NCI-H2081 (cell line): Measurements from ENCODE around the gene HSD11B2.

Experiments used
- DNase-seq, 2 experiments: peaks; one replicate each; lab custom pipeline; 2025; lab: John Stamatoyannopoulos, UW

HSD11B2 gene

DNA sequence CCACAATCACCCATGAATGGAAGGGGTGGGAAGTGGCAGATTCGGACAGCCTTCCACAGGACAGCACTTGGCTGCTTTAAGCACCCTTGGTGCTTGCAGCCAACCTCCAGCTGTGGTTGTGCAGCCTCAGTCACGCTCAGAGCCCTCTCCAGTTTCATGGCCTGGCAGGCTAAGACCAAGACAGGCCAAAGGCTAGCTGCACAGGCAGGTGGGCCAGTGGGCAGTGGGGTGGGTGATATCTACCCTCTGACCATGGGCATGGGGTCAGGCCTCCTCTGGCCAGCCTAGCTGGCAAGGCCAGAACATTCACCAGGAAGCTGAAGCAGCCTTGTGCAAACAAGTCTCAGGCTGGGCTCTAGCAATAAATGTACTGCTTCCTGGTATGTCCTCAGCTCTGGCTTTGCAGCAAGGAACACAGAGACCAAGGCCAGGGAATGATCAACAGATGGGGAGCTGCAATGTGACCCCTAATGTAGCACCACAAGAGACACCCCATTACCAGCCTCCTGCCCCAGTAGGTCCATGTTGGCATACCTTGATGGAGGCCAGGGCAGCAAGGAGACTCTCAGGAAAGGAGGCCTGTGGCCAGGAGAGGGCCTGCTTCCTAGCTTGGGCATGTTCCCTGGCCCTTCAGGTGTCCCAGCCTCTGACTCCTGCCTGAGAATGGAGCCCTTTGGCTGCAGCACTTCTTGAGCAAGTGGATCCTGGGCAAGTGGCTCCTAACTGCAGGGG lies 20.9 kb downstream of the HSD11B2 start:
- DNase-seq: no peak

DNA sequence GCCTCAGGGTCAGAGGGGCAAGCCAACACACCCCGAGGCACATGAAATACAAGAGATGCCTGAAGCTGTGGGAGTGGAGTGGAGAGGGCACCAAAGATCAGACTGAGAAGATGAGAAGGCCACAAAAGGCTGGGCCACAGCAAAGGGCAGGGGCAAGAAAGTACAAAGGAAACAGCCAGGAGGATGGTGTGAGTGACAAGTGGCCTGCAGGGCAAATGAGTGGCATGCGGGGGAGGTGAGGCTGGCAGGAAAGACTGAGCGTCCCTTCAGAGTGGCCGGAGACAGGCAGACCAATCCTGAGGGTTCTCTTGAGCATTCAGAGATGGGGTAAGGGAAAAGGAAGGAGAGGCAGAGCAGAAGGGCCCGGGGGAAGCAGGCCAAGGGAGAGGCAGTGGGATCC lies 23.2 kb downstream of the HSD11B2 start:
- DNase-seq: no peak

DNA sequence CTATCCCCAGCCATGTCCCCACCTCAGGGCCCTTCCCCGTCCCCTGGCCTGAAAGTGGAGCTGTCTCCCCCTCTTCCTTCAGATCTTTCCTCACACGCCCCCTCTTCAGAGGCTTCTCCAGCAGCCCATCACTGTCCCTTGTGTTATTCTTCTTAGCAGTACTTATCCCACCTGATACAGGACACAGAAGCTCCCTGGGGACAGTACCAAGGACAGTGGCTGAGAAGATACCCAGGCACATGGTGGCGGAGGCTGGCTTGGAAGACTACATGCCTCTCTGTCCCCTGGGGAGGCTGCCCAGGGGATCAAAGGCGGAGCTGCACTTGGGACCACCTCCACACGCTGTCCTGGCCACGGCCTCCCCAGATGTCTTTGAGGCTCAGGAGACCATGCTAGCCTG lies 23.9 kb downstream of the HSD11B2 start:
- no peak for DNase-seq

DNA sequence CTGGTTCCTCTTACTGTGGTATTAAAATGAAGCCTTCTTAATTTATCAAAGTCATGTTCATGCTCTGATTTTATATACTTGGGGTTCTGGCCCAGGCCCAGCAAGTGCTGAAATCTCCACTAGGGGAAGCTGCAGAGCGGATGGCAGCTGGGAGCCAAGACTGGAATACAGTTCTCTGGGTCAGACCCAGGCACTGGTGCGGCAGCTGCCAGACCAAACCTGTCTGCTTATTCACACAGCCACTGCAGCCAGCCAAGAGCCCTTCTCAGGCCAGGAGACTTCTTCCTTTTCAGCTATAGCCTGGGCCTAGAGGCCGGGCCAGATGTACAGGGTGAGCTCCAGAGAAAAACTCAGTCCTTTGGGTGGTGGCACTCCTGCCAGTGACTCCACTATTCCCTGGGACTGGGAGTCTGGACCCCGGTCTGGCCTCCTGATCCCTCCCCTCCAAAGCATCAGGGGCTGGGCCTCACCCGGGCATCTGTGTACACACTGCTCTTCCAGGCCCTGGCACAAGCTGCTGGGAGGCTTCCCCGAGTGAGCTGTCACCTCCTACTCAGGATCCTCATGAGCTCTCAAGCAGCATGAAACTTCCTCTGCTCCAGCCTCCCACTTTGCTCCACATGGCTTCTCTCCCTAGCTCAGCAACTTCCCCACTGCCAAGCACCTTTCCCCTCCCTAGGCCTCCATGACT lies 25.6 kb downstream of the HSD11B2 start:
- DNase-seq: no peak

DNA sequence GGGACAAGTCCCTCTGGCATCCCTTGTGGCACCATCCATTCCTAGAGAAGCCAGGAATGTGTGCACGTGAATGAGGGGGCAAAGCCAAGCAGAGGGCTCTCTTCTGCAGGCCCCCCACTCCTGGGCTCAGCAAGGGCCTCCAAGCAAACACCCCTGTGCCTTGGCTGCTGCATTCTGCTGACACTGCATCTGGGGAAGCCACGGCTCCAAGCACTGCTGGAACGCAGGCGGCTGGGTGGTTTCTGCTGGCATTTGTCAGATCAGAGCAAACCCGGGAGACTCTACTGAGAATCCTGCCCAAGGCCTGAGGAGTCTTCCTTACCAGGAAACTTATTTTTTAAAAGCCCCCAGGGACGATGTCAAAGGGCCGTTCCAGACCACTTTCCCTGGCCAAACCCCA lies 26.7 kb downstream of the HSD11B2 start:
- no peak for DNase-seq

DNA sequence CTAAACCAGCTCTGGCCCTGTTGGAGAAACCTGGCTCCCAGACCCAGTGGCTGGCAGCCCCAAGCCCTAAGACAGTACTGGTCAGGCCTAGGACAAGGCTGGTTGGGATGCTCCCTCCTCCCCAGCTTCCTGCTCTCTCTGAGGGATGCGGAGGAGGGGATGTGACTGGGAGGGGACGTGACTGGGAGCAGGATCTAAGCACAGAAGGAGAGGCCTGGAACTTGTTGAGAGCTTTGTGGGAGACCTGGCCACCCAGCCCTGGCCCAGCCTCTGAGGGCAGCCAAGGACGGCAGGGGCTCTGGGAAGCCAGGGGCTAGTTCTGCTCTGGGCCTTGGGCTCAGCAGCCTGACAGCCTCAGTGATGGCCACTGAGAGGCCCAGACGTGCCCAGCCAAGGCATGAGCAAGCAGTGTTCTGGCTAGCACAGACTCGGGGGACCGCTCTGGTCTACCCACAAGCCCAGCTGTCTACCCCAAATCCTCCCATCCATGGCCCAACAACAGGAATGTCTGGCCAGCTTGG lies 27.3 kb downstream of the HSD11B2 start:
- no peak for DNase-seq

DNA sequence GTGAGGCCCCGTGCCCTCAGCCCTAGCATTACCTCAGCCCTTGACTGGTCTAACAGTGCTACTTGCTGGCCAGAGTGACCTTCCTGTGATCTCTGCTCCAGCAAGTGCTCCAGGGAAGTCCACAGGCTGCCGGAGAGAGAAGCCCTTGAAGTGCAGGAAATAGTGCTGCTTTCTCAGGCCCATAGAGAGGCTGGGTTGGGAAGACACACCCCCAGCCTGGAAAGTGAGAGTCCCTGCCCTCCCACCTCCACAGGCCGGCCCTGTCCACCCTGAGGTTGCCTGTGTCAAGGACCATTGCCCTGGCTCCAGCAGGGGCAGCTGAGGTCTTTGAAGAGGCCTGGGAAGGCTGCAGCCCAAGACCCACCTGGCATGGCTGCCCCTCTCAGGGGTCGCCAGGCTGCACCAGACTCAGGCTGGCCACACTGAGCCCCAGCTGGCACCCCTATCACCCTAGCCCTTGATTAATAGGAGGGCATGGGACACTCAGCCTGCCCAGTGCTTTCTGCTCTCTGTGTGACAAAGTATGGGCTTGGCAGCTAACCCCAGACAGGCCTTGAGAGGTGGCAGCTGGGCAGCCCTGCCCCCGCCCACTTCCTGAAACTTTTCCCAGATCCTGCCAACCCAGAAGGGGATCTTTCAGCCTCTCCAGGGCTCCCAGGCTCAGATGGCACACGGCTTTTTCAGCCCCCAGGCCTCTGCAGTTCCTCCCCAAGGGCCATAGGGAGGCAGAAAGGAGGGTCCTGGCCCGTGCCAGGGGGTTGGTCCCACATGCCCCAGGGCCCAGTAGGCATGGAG lies 28.3 kb downstream of the HSD11B2 start:
- DNase-seq: no peak

DNA sequence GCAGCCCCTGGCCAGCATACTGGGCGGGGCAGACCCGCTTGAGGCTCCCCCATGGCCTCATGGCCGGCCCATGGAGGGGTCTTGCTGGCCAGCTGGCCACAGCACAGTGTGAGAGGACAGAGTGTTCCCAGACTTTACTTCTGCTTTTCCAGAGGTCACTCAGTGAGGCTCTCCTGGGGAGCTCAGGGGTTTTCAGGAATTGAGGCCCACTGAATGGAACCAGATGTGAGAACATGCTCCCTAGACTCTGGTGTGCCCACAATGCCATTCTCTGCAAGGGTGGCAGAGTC lies 28.9 kb downstream of the HSD11B2 start:
- no peak for DNase-seq

DNA sequence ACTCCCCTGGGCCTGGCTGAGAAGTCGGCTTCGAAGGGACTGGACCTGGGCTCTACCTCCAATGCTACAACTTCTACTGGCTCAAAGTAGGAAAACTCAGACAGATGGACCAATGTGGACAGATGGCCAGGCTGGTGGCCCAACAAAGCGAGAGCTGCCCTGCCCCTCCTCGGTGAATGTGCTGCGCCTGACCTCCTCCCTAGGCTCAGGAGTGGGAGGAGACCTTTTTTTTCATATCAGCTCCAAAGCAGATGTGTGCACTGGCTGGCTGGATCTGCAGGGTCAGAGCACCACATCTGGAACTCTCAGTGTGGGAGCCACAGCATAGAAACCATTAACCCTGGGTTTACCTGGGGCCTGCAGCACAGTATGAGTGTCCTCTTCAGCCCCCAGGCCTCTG lies 29.2 kb downstream of the HSD11B2 start:
- DNase-seq: no peak

DNA sequence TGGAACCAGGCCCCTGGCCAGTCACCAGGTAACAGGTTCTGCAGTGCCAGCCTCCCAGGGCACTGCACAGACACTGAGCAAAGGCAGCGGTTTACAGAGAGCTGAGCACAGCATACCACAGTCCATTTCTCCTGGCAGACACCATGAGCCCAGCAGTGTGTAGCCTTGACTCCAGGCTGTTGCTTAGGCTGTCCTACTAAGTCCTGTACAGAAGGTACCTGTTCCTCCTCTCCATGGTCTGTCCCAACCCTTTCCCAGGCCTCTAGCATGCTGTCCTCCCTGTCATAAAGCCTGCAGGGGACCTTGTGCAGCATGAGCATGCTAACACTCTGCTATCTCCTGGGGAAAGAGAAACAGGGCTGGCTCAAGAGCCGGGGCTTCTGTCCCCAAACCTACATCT lies 30.0 kb downstream of the HSD11B2 start:
- no peak for DNase-seq

DNA sequence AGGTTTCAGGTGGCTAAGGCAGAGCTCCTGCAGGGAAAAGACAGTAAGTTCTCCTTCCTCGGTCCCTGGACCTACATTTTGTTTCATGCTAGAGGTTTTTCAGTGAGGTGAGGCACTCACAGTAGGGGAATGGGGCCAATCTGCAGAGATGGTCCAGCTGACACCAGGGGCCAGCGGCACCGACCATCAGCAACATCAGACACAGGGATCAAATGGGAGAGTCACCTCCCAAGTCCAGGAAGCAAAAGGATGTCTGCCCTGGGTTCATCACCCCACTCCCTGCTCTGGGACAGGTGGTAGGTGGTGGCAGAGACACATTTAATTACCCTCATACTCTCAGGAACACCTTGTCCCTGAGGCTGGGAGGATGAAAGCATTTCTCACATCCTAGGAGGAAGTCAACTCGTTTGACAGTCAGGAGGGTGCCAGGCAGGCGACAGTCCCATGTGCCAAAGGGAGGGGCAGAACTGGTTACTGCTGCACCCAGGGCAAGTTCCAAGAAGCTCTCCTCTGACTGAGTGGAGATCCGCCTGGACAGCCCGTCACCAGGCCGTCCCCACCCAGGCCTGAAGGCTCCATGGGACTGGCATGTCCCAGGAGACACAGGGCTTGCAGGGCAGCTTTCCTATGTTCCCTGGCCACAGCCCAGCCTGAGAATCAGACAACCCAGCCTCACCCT lies 30.8 kb downstream of the HSD11B2 start:
- no peak for DNase-seq

DNA sequence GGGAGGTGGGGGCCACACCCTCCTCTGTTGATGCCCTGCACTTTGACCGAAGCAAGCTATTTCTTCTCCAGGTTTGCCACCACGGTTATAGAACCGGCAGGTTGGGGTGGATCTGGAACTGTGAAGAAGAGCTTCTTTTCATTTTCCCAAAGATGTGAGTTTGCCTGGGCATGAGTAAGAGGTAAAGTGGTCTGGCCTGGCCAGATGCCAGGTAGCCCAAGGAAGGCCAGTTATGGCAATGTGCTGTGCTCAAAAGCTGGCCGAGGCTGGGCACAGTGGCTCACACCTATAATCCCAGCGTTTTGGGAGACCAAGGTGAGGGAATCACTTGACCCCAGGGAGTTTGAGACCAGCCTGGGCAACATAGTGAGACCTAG lies 31.3 kb downstream of the HSD11B2 start:
- DNase-seq: no peak

DNA sequence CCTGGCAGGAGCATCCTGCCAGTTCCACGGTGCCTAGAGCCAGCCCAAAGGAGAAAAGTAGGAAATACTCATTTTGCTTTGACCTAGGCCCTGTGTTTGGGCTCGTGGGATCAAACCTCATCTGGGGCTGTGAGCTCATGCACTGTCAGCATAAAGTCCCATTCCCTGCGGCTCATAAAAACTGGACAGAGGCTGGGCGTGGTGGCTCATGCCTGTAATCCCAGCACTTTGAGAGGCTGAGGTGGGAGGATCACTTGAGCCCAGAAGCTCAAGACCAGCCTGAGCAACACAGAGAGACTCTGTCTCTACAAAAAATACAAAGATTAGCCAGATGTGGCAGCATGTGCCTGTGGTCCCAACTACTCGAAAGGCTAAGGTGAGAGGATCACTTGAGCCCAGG lies 32.1 kb downstream of the HSD11B2 start:
- no peak for DNase-seq

DNA sequence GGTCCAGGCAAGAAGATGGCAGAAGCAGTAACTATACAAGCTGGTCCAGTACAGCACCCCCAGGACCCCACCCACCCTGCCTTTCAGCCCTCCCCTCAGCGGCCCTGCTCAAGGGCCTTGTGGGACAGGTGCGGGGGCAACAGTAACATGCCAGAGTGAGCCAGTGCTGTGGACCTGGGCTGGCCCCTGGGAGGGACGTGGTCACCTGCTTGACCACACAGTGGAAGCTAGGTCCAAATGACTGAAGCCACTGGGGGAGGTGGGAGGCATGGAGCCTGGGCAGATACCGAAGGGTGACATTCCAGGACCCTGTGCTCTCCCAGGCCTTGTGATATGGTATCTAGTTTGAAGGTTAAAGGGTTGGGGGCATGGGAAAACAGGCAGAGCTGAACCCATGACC lies 32.8 kb downstream of the HSD11B2 start:
- no peak for DNase-seq

DNA sequence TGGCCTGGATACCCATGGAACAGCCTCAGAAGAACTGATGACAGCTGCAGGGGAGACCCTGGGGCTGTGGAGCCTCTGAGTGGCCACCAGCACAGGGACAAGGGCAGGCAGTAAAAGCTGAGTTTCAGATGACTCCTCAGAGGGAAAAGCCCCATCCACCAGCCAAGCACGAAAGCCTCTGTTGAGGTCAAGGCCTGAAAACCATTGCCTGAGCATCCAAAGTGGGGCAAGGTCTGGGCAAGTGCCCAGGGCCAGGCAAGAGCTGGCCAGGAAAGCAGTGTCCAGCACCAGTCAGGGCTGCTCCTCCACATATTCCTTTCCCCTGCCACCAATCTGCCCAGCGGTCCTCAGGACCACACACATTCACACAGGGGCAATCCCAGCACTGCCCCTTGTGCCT lies 33.6 kb downstream of the HSD11B2 start:
- no peak for DNase-seq

DNA sequence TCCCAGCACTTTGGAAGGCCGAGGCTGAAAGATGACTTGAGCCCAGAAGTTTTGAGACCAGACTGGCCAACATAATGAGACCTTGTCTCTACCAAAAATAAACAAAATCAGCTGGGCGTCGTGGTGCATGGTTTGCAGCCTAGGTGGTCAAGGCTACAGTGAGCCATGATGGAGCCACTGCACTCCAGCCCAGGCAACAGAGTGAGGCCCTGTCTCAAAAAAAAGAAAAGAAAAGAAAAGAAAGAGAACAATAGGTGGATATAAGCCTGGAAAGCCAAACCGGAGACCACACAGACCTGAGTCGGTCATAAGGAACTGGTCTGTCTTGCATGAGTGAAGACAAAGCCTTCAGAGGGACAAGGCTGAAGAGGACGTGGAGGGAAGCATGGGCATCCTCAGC lies 35.7 kb downstream of the HSD11B2 start:
- DNase-seq: no peak

DNA sequence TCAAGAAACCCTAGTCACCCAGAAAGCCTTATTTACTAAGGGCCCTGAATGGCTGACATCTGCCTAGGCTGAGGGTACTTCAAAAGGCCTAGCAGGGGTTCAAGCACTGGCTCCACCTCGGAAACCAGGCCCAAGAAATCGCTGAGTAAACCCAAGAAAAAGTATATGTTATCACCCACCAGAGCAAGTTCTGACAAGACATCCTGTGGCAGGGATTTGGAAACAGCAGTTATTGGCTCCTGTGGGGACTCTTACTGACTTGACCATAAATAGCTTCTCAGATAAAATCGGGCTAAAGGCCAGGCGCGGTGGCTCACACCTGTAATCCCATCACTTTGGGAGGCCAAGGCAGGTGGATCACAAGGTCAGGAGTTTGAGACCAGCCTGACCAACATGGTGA lies 37.8 kb downstream of the HSD11B2 start:
- no peak for DNase-seq

DNA sequence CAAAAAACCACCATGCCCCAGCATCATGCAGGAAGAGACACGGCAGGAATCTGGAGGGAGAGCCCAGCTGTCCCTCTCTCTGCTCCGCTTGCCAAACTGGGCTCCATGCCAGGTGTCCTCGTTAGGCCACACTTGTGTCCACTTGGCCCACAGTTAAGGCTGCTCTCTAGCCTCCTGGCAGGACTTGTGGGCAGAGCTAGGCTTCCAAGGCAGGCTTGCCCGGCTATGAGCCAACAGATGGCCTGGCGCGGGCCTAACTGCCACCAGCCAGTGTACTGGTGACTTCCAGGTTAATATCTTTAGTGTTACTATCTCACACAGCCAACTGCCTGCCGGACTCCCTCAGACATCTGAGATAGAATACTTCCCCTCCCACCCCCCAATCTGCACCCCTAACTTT lies 39.4 kb downstream of the HSD11B2 start:
- DNase-seq: no peak

DNA sequence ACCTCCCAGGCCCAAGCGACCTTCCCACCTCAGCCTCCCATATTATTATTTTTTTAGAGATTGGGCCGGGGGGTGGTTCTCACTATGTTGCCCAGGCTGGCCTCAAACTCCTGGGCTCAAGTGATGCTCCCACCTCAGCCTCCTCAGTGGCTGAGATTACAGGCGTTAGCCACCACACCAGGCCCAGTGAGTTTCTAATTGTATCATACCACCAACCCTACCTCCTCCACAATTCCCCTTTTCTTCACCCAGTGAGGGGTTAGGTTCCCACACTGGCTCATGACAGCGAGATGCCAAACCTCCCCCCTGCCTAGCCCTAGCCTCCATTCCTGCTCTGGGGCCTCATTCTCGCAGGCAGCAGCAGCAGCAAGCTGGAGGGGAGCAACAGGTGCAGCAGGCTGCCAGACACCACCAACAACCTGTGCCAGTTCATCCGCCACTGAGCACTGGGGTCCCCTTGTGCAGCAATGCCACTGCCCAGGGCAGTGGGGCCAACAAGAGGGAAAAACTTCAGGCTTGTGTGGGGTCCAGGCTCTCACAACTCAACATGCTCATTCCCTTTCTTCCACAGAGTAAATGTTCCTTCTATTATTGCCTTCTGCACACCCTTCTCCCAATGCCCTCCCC lies 41.0 kb downstream of the HSD11B2 start:
- no peak for DNase-seq

DNA sequence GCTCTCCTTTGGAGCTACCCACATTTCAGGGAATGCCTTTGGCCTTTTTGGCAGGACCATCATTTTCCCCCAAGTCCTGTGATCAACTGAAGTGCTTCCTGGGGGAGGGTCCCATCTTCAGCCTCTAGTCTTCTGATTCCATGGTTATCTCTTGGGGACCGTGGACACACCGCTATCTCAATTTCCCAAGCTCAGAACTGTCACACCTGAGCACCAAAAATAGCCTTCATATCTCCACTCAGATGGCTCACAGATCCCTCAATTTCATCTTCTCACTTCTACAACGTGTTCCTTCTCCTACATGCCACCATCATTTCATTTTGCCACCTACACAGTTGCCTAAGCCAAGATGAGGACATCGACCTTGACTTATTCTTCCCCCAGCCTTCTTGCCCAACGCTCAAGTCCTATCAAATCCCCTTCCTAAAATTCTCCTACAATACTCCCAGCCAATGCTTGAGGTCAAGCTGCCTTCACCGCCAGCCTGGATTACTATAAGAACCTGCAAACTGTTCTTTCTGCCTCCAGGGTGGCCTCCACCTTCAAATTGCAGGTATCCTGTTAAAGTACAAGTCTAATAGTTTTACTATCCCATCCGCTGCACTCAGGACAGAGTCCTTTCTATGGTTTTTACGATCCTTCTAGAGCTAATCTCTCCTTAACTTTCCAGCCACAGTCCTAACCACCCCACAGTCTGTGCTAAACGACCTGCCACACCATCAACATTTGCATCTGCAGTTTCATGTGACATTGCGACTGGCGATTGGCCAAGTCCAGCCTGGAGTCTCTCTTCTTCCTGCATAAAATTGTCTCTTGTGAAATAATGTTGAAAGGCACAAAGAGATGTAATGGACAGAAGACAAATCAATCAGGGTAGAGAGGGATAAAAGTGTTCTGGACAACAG lies 43.9 kb downstream of the HSD11B2 start:
- DNase-seq: no peak

DNA sequence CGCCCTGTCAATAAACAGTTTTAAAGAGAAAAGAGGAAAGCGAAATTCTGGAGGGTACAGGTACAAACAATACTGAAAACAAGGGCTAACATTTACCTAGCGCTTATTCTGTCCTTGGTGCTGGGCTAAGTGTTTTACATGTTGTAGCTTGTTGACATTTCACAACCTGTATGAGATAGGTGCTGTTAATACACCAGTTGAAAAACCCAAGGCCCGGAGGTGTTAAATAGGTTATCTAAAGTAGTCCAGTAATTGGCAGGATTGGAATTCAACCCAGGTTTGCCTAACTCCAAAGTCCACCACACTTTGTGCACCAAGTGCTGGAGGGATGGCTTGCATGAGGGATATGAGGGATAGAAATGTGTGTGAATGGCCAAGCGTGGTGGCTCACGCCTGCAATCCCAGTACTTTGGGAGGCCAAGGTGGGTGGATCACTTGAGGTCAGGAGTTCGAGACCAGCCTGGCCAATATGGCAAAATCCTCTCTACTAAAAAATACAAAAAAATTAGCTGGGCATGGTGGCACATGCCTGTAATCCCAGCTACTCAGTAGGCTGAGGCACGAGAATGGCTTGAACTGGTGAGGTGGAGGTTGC lies 47.1 kb downstream of the HSD11B2 start:
- DNase-seq: no peak
